K562 (cell line): ENCODE data around the gene C12orf43. TPM values are rescaled to one million over a fixed set of nuclear protein-coding genes. Genes with fewer than 3 reads are reported as not detected.
A peak's percentile ranks its signal among the peaks of the same experiment; 100 is the strongest.

Experiments
- BACH1 ChIP-seq: fragments of 200-800 bp; sonication (Bioruptor generic); IDR thresholded peaks from 2 replicates; pipeline ENCODE4 v1.6.1; 2016; ENCODE audit warnings: missing genetic modification characterization, missing compliant biosample characterization
- EP400 ChIP-seq: fragments of 450-650 bp; IDR thresholded peaks from 2 replicates; pipeline ENCODE4 v1.6.1; 2017; ENCODE audit warnings: antibody characterized with exemption, mild to moderate bottlenecking, moderate library complexity
- FOXJ2 ChIP-seq: fragments of 200-800 bp; sonication (Bioruptor generic); IDR thresholded peaks from 2 replicates; pipeline ENCODE4 v1.6.1; 2016; ENCODE audit warnings: missing genetic modification characterization, missing compliant biosample characterization
- FOXK2 ChIP-seq, 2 experiments: fragments of 450-650 bp; IDR thresholded peaks in 1 of 2; conservative IDR thresholded peaks in 1 of 2; 2 replicates each; pipeline ENCODE4 v1.6.1; 2016; ENCODE audit warnings: low read depth in 2 of 2, mild to moderate bottlenecking in 1 of 2
- GATAD2B ChIP-seq: fragments of 450-650 bp; IDR thresholded peaks from 2 replicates; pipeline ENCODE4 v1.6.1; 2017; ENCODE audit warnings: mild to moderate bottlenecking, borderline replicate concordance
- HCFC1 ChIP-seq: IDR thresholded peaks from 2 replicates; pipeline ENCODE4 v1.6.1; 2012; ENCODE audit warnings: low read depth, low read length, improper control_type of control experiment
- HDAC2 ChIP-seq: fragments of 450-650 bp; IDR thresholded peaks from 2 replicates; pipeline ENCODE4 v1.6.1; 2016; ENCODE audit warnings: mild to moderate bottlenecking
- HMGXB4 ChIP-seq: sonication (generic); formaldehyde crosslinking; IDR thresholded peaks from 2 replicates; pipeline ENCODE4 v1.8.1; 2023; ENCODE audit warnings: mild to moderate bottlenecking, missing genetic modification reagents
- MYNN ChIP-seq, 2 experiments: sonication (generic); formaldehyde crosslinking in 1 of 2; IDR thresholded peaks; 2 replicates each; pipeline versions ENCODE4 v1.5.0 to v1.6.1; 2016 to 2020; ENCODE audit warnings: antibody characterized with exemption in 1 of 2, missing genetic modification reagents in 1 of 2
- NFIX ChIP-seq: fragments of 250-450 bp; sonication (Bioruptor Pico); IDR thresholded peaks from 2 replicates; pipeline ENCODE4 v1.4.0; 2020; ENCODE audit warnings: low read depth, mild to moderate bottlenecking, moderate library complexity
- NR0B1 ChIP-seq: fragments of 450-650 bp; IDR thresholded peaks from one replicate; pipeline ENCODE4 v1.6.1; 2018; ENCODE audit warnings: mild to moderate bottlenecking, moderate library complexity; ENCODE audit not compliant: partially characterized antibody
- PHF8 ChIP-seq: fragments of 200-600 bp; sonication (generic); IDR thresholded peaks from 2 replicates; pipeline ENCODE4 v1.6.1; 2012; ENCODE audit warnings: mixed run types, mild to moderate bottlenecking, inconsistent platforms, low read length, moderate library complexity, borderline replicate concordance
- PRMT5 ChIP-seq: sonication (generic); formaldehyde crosslinking; IDR thresholded peaks from 2 replicates; pipeline ENCODE4 v1.5.0; 2020; ENCODE audit warnings: missing genetic modification reagents
- SETDB1 ChIP-seq: IDR thresholded peaks from one replicate; pipeline ENCODE4 v1.6.1; 2012; ENCODE audit warnings: low read length, control low read depth, inconsistent platforms
- TAL1 ChIP-seq: fragments of 450-650 bp; IDR thresholded peaks from 2 replicates; pipeline ENCODE4 v1.6.1; 2016; ENCODE audit warnings: mild to moderate bottlenecking
- TBL1XR1 ChIP-seq, 2 experiments: IDR thresholded peaks; 2 replicates each; pipeline ENCODE4 v1.6.1; 2012; ENCODE audit warnings: improper control_type of control experiment in 2 of 2, low read length in 2 of 2, mild to moderate bottlenecking in 1 of 2
- ZNF212 ChIP-seq: fragments of 450-650 bp; formaldehyde crosslinking; IDR thresholded peaks from 2 replicates; pipeline ENCODE4 v1.4.0; 2020; ENCODE audit warnings: mild to moderate bottlenecking
- ZNF23 ChIP-seq: fragments of 250-450 bp; sonication (Bioruptor Pico); IDR thresholded peaks from 2 replicates; pipeline ENCODE4 v1.4.0; 2020; ENCODE audit warnings: mild to moderate bottlenecking
- ZNF668 ChIP-seq: fragments of 250-450 bp; sonication (Bioruptor Pico); IDR thresholded peaks from 2 replicates; pipeline ENCODE4 v1.8.0; 2022; ENCODE audit warnings: mild to moderate bottlenecking, inconsistent platforms
- polyA plus RNA-seq, 8 experiments: library from polyadenylated mRNA; depleted of rRNA in 4 of 8; stranded (reverse) in 5 of 8; unstranded in 3 of 8; fragments of >200 nt; fragmentation: Nextera tagmentation in 2 of 8; fragmentation: Illumina TruSeq in 1 of 8; extraction: Ambion mirVana in 2 of 8; extraction: Trizol in 1 of 8; gene quantifications; 2 replicates each; pipeline versions ENCODE4 v1.2.1 to v1.2.3, GENCODE V29; 2011 to 2014; ENCODE audit warnings: inconsistent platforms in 1 of 8, missing spikeins in 1 of 8
- total RNA-seq, 7 experiments: library from RNA; depleted of rRNA in 6 of 7; stranded (reverse); fragments of >200 nt in 6 of 7; fragmentation: Illumina TruSeq in 2 of 7; extraction: Trizol in 2 of 7; gene quantifications; 2 replicates each; pipeline versions ENCODE4 v1.2.1 to v1.2.3, GENCODE V29; 2011 to 2021; ENCODE audit warnings: low replicate concordance in 1 of 7
- TF ChIP-seq, protein P1 (sequence below): sonication (generic); formaldehyde crosslinking; IDR thresholded peaks from 2 replicates; pipeline ENCODE4 v1.8.1; 2023; ENCODE audit warnings: mild to moderate bottlenecking, missing genetic modification reagents, moderate library complexity
- TF ChIP-seq, protein P2 (sequence below): fragments of 450-650 bp; formaldehyde crosslinking; IDR thresholded peaks from 2 replicates; pipeline ENCODE4 v1.4.0; 2022; ENCODE audit warnings: missing genetic modification characterization

C12orf43 gene
- total and polyA plus RNA-seq, 9 of the 15 experiments (the other 6 are each of a cell fraction or from before 2014, with no cell fraction given), result 4.3 to 22.2 (median 16.8) TPM

DNA sequence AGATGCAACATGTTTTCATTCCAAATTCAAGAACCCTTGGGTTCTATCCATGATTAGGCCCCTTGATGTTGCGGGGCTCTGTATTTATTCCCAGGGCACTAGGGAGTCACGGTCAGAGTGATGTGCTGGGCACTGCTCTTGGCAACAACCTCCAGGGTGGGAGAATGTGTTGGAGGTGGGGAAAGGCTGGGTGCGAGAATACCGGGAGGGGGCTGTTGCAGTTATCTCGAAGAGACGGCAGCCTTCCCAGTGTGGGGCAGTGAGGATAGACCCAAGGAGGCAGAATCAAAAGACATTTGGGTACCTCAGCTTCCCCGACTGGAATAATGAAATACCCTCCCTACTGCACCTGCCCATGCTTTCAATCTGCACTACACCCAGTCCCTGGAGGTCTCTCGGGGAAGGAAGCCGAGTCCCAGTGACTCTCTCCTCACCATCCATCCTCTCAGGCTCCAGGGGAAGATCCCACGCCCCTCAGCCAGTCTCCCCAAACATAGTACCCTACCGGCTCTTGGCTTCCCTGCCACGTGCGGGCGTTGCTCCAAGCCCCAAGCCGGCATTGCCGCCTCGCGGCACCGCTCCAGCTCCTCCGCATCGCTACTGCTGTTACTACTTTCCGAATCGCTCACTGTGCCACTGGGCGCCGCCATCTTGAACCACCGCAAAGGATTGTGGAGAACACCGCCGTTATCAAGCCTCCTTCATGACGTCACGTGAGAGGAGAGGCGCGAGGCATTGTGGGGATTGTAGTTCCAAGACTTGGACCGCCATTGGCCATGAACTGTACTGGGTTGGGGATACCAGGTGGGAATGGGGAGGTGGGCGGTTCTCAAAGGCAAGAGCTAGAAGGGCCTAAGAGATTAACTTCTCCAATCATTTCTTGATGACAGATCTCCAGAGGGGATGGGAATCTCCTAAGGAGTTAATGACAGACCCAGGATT, at the start of gene C12orf43 (continued):
- 0 out of 2 replicates have a peak, but pooled peaks have one; percentile 55 for TF ChIP-seq HMGXB4
- no peak for TF ChIP-seq ZNF668
- peak; percentile 98 for TF ChIP-seq HCFC1
- TF ChIP-seq, protein P1, sequence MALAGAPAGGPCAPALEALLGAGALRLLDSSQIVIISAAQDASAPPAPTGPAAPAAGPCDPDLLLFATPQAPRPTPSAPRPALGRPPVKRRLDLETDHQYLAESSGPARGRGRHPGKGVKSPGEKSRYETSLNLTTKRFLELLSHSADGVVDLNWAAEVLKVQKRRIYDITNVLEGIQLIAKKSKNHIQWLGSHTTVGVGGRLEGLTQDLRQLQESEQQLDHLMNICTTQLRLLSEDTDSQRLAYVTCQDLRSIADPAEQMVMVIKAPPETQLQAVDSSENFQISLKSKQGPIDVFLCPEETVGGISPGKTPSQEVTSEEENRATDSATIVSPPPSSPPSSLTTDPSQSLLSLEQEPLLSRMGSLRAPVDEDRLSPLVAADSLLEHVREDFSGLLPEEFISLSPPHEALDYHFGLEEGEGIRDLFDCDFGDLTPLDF (CRISPR knock-in tag), result 0 out of 2 replicates have a peak, but pooled peaks have one; percentile 37
- TF ChIP-seq FOXJ2 (tag), result no peak
- peak; percentile 32; the same call in 1 of the 2 replicates for TF ChIP-seq BACH1 (tag)
- TF ChIP-seq TBL1XR1 (IDR thresholded peaks at IDR 0.05; ENCODE audit: low read length in 2 of 2), result peak; percentile 33 to 77; a peak in 2 of 4 replicates
- TF ChIP-seq ZNF23 (CRISPR knock-in tag), result no peak
- TF ChIP-seq, protein P2, sequence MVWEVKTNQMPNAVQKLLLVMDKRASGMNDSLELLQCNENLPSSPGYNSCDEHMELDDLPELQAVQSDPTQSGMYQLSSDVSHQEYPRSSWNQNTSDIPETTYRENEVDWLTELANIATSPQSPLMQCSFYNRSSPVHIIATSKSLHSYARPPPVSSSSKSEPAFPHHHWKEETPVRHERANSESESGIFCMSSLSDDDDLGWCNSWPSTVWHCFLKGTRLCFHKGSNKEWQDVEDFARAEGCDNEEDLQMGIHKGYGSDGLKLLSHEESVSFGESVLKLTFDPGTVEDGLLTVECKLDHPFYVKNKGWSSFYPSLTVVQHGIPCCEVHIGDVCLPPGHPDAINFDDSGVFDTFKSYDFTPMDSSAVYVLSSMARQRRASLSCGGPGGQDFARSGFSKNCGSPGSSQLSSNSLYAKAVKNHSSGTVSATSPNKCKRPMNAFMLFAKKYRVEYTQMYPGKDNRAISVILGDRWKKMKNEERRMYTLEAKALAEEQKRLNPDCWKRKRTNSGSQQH (CRISPR knock-in tag), result peak; percentile 78; the same call in 1 of the 2 replicates
- peak; percentile 62 for TF ChIP-seq EP400
- peak; percentile 84; the same call in 1 of the 2 replicates for TF ChIP-seq HDAC2
- peak; percentile 71 to 86 for TF ChIP-seq FOXK2 (conservative IDR thresholded peaks at IDR 0.05 in 1 of 2, IDR thresholded peaks at IDR 0.05 in 1 of 2; ENCODE audit: low read depth in 2 of 2)
- peak; percentile 79; the same call in 1 of the 2 replicates for TF ChIP-seq PHF8
- no peak for TF ChIP-seq NFIX (CRISPR knock-in tag)
- no peak for TF ChIP-seq TAL1
- 0 out of 2 replicates have a peak, but pooled peaks have one; percentile 39 for TF ChIP-seq ZNF212
- no peak for TF ChIP-seq NR0B1
- no peak for TF ChIP-seq GATAD2B
- TF ChIP-seq MYNN (IDR thresholded peaks at IDR 0.05), result no peak
- TF ChIP-seq MYNN (CRISPR knock-in tag; IDR thresholded peaks at IDR 0.05), result no peak
- peak; percentile 33 for TF ChIP-seq SETDB1
- TF ChIP-seq PRMT5, result no peak
